Suprapubic skin (tissue), 4 donors: ENCODE results near the gene NUP42. TPM values are rescaled to one million over a fixed set of nuclear protein-coding genes. Genes with fewer than 3 reads are reported as not detected.

Experiments used
- DNase-seq, 2 donors: peaks; one replicate each; pipeline ENCODE4 v3.0.0-alpha.2; 2019; ENCODE audit warnings: low spot score in 2 of 2
- H3K27ac ChIP-seq: fragments of 200-600 bp; sonication (generic); one replicate; pipeline ENCODE4 v1.5.1; 2019
- H3K27me3 ChIP-seq: fragments of 200-600 bp; sonication (generic); one replicate; pipeline ENCODE4 v1.5.1; 2019
- H3K36me3 ChIP-seq: fragments of 200-600 bp; sonication (generic); one replicate; pipeline ENCODE4 v1.5.1; 2019
- H3K4me1 ChIP-seq: fragments of 200-600 bp; sonication (generic); one replicate; pipeline ENCODE4 v1.5.1; 2019
- H3K4me3 ChIP-seq: fragments of 200-600 bp; sonication (generic); one replicate; pipeline ENCODE4 v1.5.1; 2019; ENCODE audit warnings: mild to moderate bottlenecking
- H3K9me3 ChIP-seq: fragments of 200-600 bp; sonication (generic); one replicate; pipeline ENCODE4 v1.5.1; 2019
- EP300 ChIP-seq: sonication (generic); formaldehyde crosslinking; IDR thresholded peaks from one replicate; pipeline ENCODE4 v1.6.1; 2017; ENCODE audit warnings: antibody characterized with exemption
- POLR2A ChIP-seq, 2 donors: fragments of 450-650 bp; IDR thresholded peaks; one replicate each; pipeline ENCODE4 v1.6.1; 2017; ENCODE audit warnings: antibody characterized with exemption in 2 of 2, mild to moderate bottlenecking in 2 of 2, moderate library complexity in 2 of 2
- POLR2AphosphoS5 ChIP-seq, 3 donors: sonication (generic); formaldehyde crosslinking; IDR thresholded peaks; one replicate each; pipeline ENCODE4 v1.6.1; 2017; ENCODE audit warnings: antibody characterized with exemption in 3 of 3
- WGBS: methylation state at CpG from one replicate; pipeline ENCODE4 v1.1.5; 2018; 5-methylcytosine and 5-hydroxymethylcytosine counted together
- total RNA-seq, 4 donors: library from RNA; depleted of rRNA; stranded (reverse); fragments of >200 nt; gene quantifications; one replicate each; pipeline ENCODE4 v1.1.0, GENCODE V29; 2016
- TF ChIP-seq, protein P1 (sequence below), 2 donors: fragments of 200-600 bp in 1 of 2; fragments of 450-650 bp in 1 of 2; sonication (generic) in 1 of 2; IDR thresholded peaks; one replicate each; pipeline ENCODE4 v1.5.1; 2016 to 2019; ENCODE audit warnings: antibody characterized with exemption in 2 of 2, mild to moderate bottlenecking in 1 of 2, moderate library complexity in 1 of 2

The NUP42 gene
- total RNA-seq, 4 donors from 2014 or later: 34.4 to 46.6 (median 38.0) TPM

DNA sequence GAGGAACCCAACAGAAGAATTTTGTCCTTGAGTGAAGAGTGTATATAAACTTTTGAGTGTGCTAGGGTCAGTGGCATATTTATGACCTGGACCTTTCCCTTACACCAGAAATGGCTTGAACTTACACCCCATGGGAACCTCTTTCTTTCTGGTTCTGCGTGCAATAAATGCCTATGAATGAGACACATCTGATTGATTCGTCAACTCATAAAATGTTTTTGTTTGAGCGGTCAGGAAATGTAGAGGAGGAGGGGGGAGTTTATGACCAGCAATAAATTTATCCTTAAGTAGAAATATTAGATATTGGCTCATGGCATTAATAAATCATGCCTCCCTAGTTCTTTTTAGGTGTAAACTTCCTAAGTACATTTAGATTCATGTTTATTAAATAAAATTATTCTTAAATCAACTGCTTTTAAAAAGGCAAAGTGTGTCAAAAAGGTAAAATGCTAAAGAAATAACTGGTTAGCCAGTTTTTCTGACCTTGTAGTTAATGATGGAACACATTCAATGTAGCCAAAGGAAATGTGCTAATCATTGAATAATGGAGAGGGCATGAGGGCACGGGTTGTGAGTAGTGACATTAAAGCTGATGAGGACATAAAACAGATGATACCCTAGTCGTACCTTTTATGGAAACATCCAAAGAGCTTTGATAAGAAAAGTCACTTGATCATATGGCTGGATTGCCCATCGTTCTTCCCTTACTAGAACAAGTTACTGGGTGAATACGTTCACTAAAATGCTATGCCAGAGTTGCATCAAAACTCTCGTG is 13.6 kb upstream of the NUP42 start:
- Histone ChIP-seq H3K36me3 (peaks cover 19% of the 10 kb centered on the region), H3K9me3 (no peaks in the 10 kb centered on the region), H3K27ac (no peak overlapping the region), H3K4me1 (no peaks in the 10 kb centered on the region), H3K27me3 (no peaks in the 10 kb centered on the region), H3K4me3 (no peak overlapping the region)
- TF ChIP-seq EP300: no peak
- 88% methylated on average over 8 of the region's 8 CpGs for WGBS
- DNase-seq: no peak

DNA sequence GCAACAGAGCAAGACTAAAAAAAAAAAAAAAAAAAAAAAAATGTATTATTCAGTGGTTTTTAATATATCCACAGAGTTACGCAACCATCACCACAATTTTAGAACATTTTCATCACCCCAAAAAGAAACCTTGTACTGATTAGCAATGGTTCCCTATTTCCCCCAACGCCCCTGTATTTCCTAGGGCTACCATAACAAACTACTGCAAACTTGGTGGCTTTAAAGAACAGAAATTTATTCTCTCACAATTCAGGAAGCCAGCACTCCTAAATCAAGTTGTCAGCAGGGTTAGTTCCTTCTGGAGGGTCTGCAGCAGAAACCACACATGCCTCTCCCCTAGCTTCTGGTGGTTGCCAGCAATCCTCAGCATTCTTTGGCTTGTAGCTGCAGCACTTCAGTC is 5.9 kb upstream of the NUP42 start:
- H3K27me3 ChIP-seq: no peaks in the 10 kb centered on the region
- no peaks in the 10 kb centered on the region for H3K9me3 ChIP-seq
- peaks cover 6% of the 10 kb centered on the region for H3K36me3 ChIP-seq
- H3K4me3 ChIP-seq: no peak overlapping the region
- 94% methylated on average over 2 of the region's 2 CpGs for WGBS
- no peak for DNase-seq
- H3K27ac ChIP-seq: no peak overlapping the region
- H3K4me1 ChIP-seq: peaks cover 2% of the 10 kb centered on the region
- no peak for TF ChIP-seq POLR2AphosphoS5 (IDR thresholded peaks at IDR 0.05)
- no peak for TF ChIP-seq EP300
- TF ChIP-seq POLR2A (IDR thresholded peaks at IDR 0.05): no peak
- TF ChIP-seq, protein P1, sequence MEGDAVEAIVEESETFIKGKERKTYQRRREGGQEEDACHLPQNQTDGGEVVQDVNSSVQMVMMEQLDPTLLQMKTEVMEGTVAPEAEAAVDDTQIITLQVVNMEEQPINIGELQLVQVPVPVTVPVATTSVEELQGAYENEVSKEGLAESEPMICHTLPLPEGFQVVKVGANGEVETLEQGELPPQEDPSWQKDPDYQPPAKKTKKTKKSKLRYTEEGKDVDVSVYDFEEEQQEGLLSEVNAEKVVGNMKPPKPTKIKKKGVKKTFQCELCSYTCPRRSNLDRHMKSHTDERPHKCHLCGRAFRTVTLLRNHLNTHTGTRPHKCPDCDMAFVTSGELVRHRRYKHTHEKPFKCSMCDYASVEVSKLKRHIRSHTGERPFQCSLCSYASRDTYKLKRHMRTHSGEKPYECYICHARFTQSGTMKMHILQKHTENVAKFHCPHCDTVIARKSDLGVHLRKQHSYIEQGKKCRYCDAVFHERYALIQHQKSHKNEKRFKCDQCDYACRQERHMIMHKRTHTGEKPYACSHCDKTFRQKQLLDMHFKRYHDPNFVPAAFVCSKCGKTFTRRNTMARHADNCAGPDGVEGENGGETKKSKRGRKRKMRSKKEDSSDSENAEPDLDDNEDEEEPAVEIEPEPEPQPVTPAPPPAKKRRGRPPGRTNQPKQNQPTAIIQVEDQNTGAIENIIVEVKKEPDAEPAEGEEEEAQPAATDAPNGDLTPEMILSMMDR (IDR thresholded peaks at IDR 0.05): no peak

- Histone ChIP-seq H3K4me3 (peak overlapping the region; percentile 81), H3K27ac (no peak overlapping the region)
These were observed 1.6 kb downstream of the NUP42 start for GRCh38 chr7:23183279-23184012.

DNA sequence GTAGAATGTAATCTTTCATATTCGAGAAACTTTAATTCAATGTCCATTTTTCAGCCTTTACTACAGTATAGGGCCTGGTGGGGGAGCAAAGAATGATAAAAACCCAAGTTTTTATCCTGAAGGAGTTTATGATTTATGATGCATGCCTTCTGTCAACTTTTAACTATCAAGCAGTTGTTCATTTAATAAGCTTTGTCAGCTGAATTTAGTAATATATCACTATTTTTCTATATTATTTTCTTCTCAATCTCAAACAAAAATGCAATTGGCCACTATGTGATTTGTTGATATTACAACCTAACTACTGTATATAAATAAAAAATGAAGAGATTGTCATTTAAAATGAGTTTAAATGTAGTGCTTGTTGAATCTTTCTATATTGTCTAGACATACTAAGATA is 2.4 kb downstream of the NUP42 start:
- no peak for DNase-seq
- Histone ChIP-seq H3K9me3 (no peaks in the 10 kb centered on the region), H3K4me3 (no peak overlapping the region), H3K4me1 (peaks cover 33% of the 10 kb centered on the region), H3K27me3 (no peaks in the 10 kb centered on the region), H3K27ac (no peak overlapping the region), H3K36me3 (peaks cover 7% of the 10 kb centered on the region)
- 65% methylated on average over 1 of the region's 1 CpG for WGBS
- no peak for TF ChIP-seq EP300
- no peak for TF ChIP-seq POLR2A (IDR thresholded peaks at IDR 0.05)
- TF ChIP-seq, protein P1 (IDR thresholded peaks at IDR 0.05): no peak
- no peak for TF ChIP-seq POLR2AphosphoS5 (IDR thresholded peaks at IDR 0.05)

More at GRCh38 chr7:23183279-23184012, 1.6 kb downstream of the NUP42 start:
- Histone ChIP-seq H3K4me1 (peaks cover 33% of the 10 kb centered on the region), H3K9me3 (no peaks in the 10 kb centered on the region), H3K36me3 (peaks cover 7% of the 10 kb centered on the region), H3K27me3 (no peaks in the 10 kb centered on the region)
- WGBS: 94% methylated on average over 20 of the region's 20 CpGs
- DNase-seq: no peak
- TF ChIP-seq, protein P1 (IDR thresholded peaks at IDR 0.05): no peak
- no peak for TF ChIP-seq POLR2AphosphoS5 (IDR thresholded peaks at IDR 0.05)
- TF ChIP-seq POLR2A (IDR thresholded peaks at IDR 0.05): no peak

- Histone ChIP-seq H3K27me3 (no peaks in the 10 kb centered on the region), H3K4me1 (peaks cover 33% of the 10 kb centered on the region), H3K27ac (no peak overlapping the region), H3K9me3 (no peaks in the 10 kb centered on the region), H3K4me3 (no peak overlapping the region), H3K36me3 (peaks cover 7% of the 10 kb centered on the region)
- 68% methylated on average over 4 of the region's 4 CpGs for WGBS
- DNase-seq: no peak
- no peak for TF ChIP-seq POLR2A (IDR thresholded peaks at IDR 0.05)
- TF ChIP-seq EP300: no peak
- no peak for TF ChIP-seq POLR2AphosphoS5 (IDR thresholded peaks at IDR 0.05)
- TF ChIP-seq, protein P1 (IDR thresholded peaks at IDR 0.05): peak; percentile 36 to 38
These were observed 3.0 kb downstream of the NUP42 start for GRCh38 chr7:23184709-23185359.
